ENCODE measurements around the gene RPS6KA5.
A peak's percentile ranks its signal among the peaks of the same experiment; 100 is the strongest.

The RPS6KA5 gene

DNA sequence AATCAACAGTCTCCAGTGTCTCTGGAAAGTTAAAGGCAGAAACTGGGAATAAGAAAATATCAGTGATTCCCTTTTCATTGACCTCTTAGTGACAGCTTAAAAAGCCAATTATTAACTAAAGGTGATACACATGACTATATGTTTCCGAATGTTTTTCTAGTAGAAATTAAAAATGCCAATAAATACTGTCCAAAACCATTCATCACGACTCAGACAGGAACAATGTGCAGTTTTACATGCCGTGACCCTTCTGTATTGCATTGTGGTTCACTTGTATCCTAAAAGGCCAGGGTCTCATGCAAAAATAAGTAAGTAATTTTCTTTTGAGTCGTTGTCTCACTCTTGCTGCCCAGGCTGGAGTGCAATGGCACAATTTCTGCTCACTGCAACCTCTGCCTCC is 138.3 kb downstream of the RPS6KA5 start:
- no peak for DNase-seq

GRCh38 chr14:90911121-90911520 is 149.3 kb downstream of the RPS6KA5 start:
- no peak for DNase-seq

DNA sequence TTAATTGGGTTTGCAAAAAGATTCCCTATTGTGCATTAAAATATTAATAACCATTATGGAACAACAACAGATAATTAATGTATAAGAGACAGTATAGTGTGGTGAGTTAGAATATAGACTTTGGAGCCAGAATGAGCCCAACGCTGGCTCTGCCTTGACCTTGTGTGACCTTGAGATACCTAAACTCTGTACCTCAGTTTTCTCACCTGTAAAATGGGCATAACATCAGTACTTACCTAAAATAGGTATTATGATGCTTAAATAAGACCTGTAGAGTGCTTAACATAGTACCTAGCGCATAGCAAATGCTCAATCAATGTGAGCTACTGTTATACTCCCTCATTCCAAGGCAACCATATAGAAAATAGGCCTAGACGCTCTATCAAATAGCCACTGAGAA is 153.3 kb downstream of the RPS6KA5 start:
- DNase-seq: no peak

GRCh38 chr14:90905531-90905930 is 154.9 kb downstream of the RPS6KA5 start:
- no peak for DNase-seq

DNA sequence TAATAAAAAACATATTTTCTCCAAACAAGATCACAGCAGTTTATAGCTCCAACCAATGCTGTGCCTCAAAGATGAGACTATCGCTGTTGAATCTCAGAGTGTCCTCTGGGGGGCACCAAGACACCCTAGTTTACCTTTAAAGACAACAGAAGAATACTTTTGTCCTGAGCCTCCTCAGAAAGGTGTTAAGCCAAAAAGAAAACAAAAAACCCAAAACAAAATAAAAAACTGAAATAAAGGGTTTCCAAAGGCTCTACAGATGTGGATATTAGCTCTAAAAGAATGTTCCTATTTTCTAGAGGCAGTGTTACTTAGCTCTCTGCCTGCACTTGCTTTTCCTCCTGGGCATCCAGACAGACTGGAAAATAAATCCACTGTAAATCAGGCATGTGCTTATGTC is 157.3 kb downstream of the RPS6KA5 start:
- peak; percentile 87 for DNase-seq

DNA sequence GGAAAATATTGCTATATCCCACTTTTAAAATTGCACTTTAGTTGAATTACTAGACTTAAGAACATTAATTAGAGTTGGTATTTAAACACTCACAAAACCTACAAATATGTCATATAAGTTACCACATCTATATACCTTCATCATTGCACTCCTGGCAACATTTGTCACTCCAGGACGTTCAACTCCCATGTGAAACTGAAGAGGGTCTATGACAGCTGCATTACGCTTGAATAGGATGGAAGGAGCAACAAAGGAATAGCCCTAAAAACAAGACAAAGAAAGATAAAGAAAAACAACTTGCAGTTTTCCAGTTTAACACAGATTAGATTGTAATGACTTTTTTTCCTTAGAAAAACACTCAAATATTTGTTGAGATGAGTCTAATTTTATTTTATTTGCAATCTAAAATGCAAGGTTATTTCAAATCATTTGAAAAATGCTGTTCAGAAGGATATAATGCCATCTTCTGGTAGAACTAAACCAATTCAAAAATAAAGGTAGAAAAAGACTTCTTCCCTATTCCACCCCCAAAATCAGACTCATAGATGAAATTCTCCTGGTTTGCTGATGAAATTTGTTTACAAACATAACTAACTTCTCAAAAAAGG is 159.9 kb downstream of the RPS6KA5 start:
- peak; percentile 54 for DNase-seq

GRCh38 chr14:90897022-90897421 is 163.4 kb downstream of the RPS6KA5 start:
- DNase-seq: no peak

DNA sequence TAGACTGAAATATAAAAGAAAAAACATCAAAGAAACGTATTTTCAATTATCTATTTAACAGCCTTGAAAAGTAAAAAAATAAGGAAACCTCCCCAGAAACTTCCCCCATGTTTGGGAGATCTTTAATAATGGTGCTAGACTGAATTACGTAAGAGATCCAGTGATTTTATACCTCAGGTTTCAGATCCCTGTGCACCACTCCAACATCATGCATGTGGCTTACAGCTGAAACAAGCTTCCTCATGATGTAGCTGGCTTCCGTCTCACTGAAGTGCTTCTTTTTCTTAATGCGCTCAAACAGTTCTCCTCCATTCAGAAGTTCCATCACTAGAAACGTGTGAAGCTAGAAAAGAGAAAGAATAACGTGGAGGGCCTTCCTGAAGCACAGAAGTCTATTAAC is 166.2 kb downstream of the RPS6KA5 start:
- DNase-seq: no peak

DNA sequence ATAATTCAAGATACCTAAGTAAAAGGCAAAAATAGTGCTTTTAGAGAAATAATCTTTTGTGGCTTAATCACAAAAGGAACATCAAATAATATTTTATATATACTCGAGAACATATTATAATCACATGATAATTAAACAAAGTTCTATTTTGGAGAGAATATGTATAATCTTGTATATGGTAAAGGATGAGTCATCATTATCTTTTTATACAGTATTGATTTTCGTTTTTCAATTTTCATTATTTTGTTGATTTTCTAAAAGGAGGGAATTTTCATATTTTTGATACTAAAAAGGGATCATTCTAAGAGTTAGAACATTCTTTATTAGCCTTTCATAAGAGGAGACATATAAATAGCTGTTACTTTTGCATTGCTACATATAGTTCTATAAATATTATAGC is 166.9 kb downstream of the RPS6KA5 start:
- DNase-seq: no peak

DNA sequence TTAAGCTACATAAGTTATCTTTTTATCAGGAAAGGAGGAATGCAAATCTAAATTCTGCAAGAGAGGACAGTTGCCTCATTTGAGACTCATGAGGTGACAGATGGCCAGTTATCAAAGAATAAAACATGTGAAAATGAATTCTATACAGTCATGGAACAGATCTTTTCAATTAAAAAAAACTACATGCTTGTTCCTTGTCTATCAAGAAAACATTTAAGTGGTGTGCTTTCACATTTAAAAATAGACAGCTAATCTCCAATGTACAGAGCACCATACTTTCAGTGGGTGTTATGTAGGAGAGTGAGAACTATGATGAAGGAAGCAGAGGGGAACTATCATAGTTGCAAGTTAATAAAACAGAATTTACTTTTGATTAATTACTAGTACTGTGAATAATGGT is 167.5 kb downstream of the RPS6KA5 start:
- peak; percentile 45 for DNase-seq

- DNase-seq: no peak
Measured at GRCh38 chr14:90891326-90891725, 169.1 kb downstream of the RPS6KA5 start.

- no peak for DNase-seq
Measured at GRCh38 chr14:90890322-90891020, 170.0 kb downstream of the RPS6KA5 start.

DNA sequence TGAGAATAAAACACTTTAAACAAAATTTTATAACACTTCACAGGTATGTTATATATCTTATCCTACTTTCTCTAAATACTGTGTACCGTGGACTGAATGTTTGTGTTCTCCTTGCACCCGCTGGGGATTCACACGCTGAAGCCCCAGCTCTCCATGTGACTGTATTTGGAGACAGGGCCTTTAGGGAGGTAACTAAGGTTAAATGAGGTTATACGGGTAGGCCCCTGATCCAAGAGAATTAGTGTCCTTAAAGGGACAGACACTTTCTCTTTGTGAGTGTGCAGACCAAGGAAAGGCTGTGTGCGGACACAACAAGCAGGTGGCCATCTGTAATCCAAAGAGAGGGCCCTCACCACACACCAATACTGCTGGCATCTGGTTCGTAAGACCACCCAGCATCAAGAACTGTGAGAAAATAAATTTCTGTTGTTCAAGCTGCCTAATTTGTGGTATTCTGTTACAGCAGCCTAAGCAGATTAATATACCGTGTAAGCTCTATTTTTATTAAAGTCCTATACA is 174.1 kb downstream of the RPS6KA5 start:
- no peak for DNase-seq

DNA sequence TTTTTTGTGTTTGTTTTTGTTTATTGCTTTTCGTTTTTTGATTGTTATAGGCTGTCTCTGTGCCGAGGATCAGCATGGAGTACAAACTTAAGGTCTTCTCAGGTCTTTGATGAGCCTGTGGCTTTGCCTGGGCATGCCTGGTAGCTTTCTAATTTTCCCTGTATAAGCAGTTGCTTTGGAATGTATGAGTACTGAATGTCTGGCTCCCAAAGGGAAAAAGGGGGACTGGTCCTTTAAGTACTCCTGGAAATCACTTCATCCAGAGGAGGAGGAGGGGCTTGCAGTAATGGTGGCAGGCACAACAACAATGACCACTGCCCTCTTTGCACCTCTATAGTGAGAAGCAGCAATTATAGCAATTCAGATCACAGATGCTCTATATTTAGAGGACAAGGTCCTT is 176.7 kb downstream of the RPS6KA5 start:
- DNase-seq: no peak

GRCh38 chr14:90883197-90883596 is 177.2 kb downstream of the RPS6KA5 start:
- no peak for DNase-seq

- DNase-seq: no peak
Measured at GRCh38 chr14:90880282-90880681, 180.2 kb downstream of the RPS6KA5 start.

DNA sequence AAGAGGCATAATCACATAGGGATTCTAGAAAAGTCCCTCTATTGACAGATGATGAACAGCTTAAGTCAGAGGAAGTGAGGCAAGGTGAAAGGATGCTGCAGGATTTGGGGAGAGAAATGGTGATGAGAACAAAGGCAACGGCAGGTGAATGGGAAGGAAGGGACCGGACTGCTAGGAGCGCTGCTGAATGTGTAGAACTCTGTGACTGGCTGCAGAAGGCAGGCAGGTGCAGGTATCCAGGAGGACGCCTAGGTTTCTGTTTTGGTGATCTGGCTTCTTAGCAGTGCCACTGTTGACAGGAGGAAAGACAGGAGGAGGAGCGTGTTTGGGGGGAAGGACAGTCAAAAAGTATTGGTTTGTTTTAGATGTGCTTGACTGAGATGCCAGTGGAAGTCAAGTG is 185.8 kb downstream of the RPS6KA5 start:
- no peak for DNase-seq

GRCh38 chr14:90871605-90872233 is 188.7 kb downstream of the RPS6KA5 start:
- DNase-seq: no peak

- DNase-seq: no peak
Measured at GRCh38 chr14:90870950-90871604, 189.4 kb downstream of the RPS6KA5 start.

DNA sequence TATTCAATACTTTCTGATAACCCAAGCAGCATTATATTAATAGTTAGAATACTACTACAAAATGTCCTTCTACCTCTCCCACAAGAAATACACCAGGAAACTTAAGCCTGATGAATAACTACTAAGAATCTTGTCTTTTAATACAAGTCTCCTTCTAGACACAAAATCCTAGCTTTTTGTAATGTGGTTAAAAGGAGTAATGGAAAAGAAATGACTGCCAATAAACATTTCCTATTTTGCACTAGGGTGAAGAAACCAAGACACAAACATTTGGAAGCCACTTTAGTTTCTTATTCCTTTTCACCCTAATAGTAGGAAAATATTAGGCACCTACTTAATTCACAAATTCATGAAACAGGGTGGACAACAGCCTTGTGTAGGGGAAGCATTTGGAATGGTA is 192.9 kb downstream of the RPS6KA5 start:
- DNase-seq: no peak

- no peak for DNase-seq
Measured at GRCh38 chr14:90866833-90867232, 193.6 kb downstream of the RPS6KA5 start.

GRCh38 chr14:90864741-90865140 is 195.7 kb downstream of the RPS6KA5 start:
- no peak for DNase-seq

- no peak for DNase-seq
Measured at GRCh38 chr14:90858511-90858910, 201.9 kb downstream of the RPS6KA5 start.

GRCh38 chr14:90857866-90858265 is 202.6 kb downstream of the RPS6KA5 start:
- no peak for DNase-seq
